Activated B cell treated with CpG ODN at 0.5 μM for 24 hours (primary cell): ENCODE data around the gene NUDT22. TPM values are rescaled to one million over a fixed set of nuclear protein-coding genes. Genes with fewer than 3 reads are reported as not detected.

Experiments used
- ATAC-seq: fragments of 200-7000 bp; cut with Tn5 transposase; one replicate; pipeline ENCODE4 v1.10.0; 2021; ENCODE audit warnings: low read depth, mild to moderate bottlenecking, moderate library complexity
- CTCF ChIA-PET: fragments of 350-600 bp; sonication (Branson Sonifier 250); formaldehyde crosslinking; loops from one replicate; lab custom pipeline; 2021; ENCODE audit warnings: antibody characterized with exemption; lab: Charles Lee
- POLR2A ChIA-PET: fragments of 350-600 bp; sonication (Branson Sonifier 250); formaldehyde crosslinking; loops from one replicate; lab custom pipeline; 2021; ENCODE audit warnings: antibody characterized with exemption; lab: Charles Lee
- DNase-seq: peaks from one replicate; pipeline ENCODE4 v3.0.0; 2022
- H3K27ac Mint-ChIP-seq: one replicate; pipeline ENCODE4 v1.8.0; 2020; ENCODE audit warnings: mixed read lengths
- H3K27me3 Mint-ChIP-seq: one replicate; pipeline ENCODE4 v1.8.0; 2021; ENCODE audit warnings: mixed read lengths
- H3K36me3 Mint-ChIP-seq: one replicate; pipeline ENCODE4 v1.8.0; 2021; ENCODE audit warnings: low read depth, mixed read lengths
- H3K4me1 Mint-ChIP-seq: one replicate; pipeline ENCODE4 v1.8.0; 2021; ENCODE audit warnings: mixed read lengths
- H3K4me3 Mint-ChIP-seq: one replicate; pipeline ENCODE4 v1.8.0; 2020; ENCODE audit warnings: mild to moderate bottlenecking, mixed read lengths
- H3K9me3 Mint-ChIP-seq: one replicate; pipeline ENCODE4 v1.8.0; 2020; ENCODE audit warnings: mixed read lengths
- intact Hi-C: fragments of 100-400 bp; cut with micrococcal nuclease; formaldehyde crosslinking; loops from one replicate; pipeline ENCODE4 v1.15.1; 2024
- total RNA-seq: library from RNA; stranded (reverse); gene quantifications from 2 replicates; pipeline ENCODE4 v1.2.3, GENCODE V29; 2022
- TF ChIP-seq, protein P1 (sequence below): fragments of 200-600 bp; IDR thresholded peaks from one replicate; pipeline ENCODE4 v1.8.0; 2022; ENCODE audit warnings: antibody characterized with exemption, mild to moderate bottlenecking

The NUDT22 gene
- total RNA-seq, 1 donor from 2014 or later, result 95.3 TPM

DNA sequence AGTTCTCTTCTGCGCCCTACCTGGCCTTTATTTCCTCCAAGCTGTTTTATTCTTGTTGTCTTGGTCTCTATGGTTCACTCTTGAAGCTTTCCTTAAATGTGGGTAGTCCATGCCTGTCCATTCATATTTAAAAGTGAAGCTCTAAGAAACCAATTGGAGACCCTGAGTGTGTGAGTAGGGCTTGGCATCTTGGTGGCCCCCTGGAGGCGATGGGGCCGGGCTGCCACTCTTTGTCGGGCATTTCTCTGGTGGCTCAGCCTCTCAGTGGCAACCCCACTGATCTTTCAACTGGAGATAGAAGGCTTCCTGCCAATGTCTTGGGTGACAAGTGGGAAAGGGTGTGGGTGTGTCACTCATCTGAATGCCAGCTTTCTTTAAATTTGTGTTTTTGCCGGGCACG, 9.2 kb upstream of the NUDT22 start:
- TF ChIP-seq, protein P1, sequence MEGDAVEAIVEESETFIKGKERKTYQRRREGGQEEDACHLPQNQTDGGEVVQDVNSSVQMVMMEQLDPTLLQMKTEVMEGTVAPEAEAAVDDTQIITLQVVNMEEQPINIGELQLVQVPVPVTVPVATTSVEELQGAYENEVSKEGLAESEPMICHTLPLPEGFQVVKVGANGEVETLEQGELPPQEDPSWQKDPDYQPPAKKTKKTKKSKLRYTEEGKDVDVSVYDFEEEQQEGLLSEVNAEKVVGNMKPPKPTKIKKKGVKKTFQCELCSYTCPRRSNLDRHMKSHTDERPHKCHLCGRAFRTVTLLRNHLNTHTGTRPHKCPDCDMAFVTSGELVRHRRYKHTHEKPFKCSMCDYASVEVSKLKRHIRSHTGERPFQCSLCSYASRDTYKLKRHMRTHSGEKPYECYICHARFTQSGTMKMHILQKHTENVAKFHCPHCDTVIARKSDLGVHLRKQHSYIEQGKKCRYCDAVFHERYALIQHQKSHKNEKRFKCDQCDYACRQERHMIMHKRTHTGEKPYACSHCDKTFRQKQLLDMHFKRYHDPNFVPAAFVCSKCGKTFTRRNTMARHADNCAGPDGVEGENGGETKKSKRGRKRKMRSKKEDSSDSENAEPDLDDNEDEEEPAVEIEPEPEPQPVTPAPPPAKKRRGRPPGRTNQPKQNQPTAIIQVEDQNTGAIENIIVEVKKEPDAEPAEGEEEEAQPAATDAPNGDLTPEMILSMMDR, result no peak
- no peaks in the 10 kb centered on the region for H3K9me3 Mint-ChIP-seq
- peak overlapping the region; percentile 46 for H3K27ac Mint-ChIP-seq
- POLR2A ChIA-PET, result interaction anchor here (0.7 to 6.3 kb wide), 6 partner anchors 9 to 101 kb away, joined by 3 to 37 read pairs (median 4); partner anchors contain the start of genes FERMT3, NUDT22, PRDX5 and TRPT1
- no peaks in the 10 kb centered on the region for H3K27me3 Mint-ChIP-seq
- peaks cover 63% of the 10 kb centered on the region for H3K36me3 Mint-ChIP-seq
- ATAC-seq (peak; percentile 23), DNase-seq (no peak)
- CTCF ChIA-PET, result interaction anchor here (1.1 to 3.5 kb wide), 3 partner anchors 9 to 86 kb away, joined by 3 to 29 read pairs (median 6); partner anchors contain the start of genes FERMT3, NUDT22 and TRPT1
- H3K4me1 Mint-ChIP-seq, result peaks cover 37% of the 10 kb centered on the region
- intact Hi-C loops, result no loop called here
- H3K4me3 Mint-ChIP-seq, result no peak overlapping the region

DNA sequence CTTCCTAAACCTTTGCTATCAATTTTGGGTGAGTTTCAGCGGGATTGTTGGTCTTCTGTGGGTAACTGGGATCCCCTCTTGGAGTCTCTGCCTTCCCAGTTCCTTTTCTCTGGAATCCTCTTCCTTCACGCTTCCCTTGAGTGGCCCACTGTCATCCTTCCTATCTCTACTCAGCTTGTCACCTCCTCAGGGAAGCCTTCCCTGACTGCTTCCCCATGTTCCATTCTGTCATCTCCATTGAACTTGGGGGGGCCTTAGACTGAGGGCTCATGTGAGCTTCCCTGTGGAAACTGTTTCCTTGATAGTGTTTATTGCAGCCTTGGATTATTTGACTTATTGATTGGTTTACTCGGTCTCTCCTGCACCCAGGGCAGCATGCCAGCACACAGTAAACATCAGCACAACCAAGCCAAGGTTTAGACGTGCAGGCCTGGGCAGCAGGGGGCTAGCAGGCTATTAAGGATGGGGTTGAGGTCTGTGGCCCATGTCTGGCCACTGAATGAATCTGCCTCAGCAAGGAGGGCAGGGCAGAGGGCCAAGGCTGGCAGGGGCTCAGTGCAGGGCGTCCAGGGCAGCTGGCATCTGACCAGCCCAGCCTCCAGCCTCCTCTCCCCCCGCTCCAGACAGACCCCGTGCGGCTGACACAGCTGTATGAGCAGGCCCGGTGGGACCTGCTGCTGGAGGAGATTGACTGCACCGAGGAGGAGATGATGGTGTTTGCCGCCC, 7.3 kb upstream of the NUDT22 start:
- Mint-ChIP-seq H3K36me3 (peaks cover 62% of the 10 kb centered on the region), H3K9me3 (no peaks in the 10 kb centered on the region), H3K27me3 (no peaks in the 10 kb centered on the region), H3K4me3 (no peak overlapping the region), H3K27ac (no peak overlapping the region), H3K4me1 (peaks cover 23% of the 10 kb centered on the region)
- ChIA-PET POLR2A (interaction anchor here (0.9 to 6.3 kb wide), 3 partner anchors 8 to 52 kb away, joined by 3 to 37 read pairs (median 6); partner anchors contain the start of gene FERMT3), CTCF (no interaction called here)
- TF ChIP-seq, protein P1, result no peak
- ATAC-seq (no peak), DNase-seq (no peak)
- intact Hi-C loops, result no loop called here

DNA sequence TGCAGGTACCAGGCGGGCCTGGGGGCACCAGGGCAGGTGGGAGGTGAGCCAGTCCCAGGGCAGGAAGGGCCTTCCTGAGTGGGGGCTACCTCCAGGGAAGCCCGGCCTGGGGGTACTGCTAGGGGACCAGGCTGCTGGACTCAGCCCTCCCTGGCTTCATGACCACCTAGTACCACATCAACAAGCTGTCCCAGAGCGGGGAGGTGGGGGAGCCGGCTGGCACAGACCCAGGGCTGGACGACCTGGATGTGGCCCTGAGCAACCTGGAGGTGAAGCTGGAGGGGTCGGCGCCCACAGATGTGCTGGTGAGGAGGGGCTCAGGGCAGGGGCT, 6.8 kb upstream of the NUDT22 start:
- H3K4me1 Mint-ChIP-seq, result peaks cover 18% of the 10 kb centered on the region

DNA sequence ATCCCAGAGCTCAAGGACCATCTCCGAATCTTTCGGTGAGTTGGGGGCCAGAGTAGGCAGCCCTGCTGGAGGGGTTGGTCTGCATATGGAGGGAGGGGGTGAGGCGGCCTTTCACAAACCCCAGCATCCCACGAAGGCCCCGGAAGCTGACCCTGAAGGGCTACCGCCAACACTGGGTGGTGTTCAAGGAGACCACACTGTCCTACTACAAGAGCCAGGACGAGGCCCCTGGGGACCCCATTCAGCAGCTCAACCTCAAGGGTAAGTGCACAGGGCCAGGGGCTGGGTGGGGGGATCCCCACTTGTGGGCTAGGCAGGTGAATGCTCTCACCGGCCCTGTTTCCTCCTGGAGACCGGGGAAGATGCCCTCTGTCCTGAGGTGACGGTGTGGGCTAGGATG, 6.3 kb upstream of the NUDT22 start:
- DNase-seq (no peak), ATAC-seq (no peak)
- ChIA-PET CTCF (no interaction called here), POLR2A (interaction anchor here (0.9 to 6.3 kb wide), 2 partner anchors 14 to 51 kb away, joined by 3 to 37 read pairs; partner anchors contain the start of gene FERMT3)
- no peaks in the 10 kb centered on the region for H3K9me3 Mint-ChIP-seq
- intact Hi-C loops, result no loop called here
- H3K27ac Mint-ChIP-seq, result no peak overlapping the region
- no peaks in the 10 kb centered on the region for H3K27me3 Mint-ChIP-seq
- TF ChIP-seq, protein P1, result no peak
- H3K4me1 Mint-ChIP-seq, result peaks cover 17% of the 10 kb centered on the region
- peaks cover 56% of the 10 kb centered on the region for H3K36me3 Mint-ChIP-seq
- H3K4me3 Mint-ChIP-seq, result no peak overlapping the region

More for the DNA sequence above, 6.8 kb upstream of the NUDT22 start:
- Mint-ChIP-seq H3K27me3 (no peaks in the 10 kb centered on the region), H3K27ac (no peak overlapping the region), H3K9me3 (no peaks in the 10 kb centered on the region), H3K36me3 (peaks cover 59% of the 10 kb centered on the region), H3K4me3 (no peak overlapping the region)
- intact Hi-C loops, result no loop called here
- POLR2A ChIA-PET, result interaction anchor here (0.9 to 6.3 kb wide), 3 partner anchors 8 to 52 kb away, joined by 3 to 37 read pairs (median 6); partner anchors contain the start of gene FERMT3
- TF ChIP-seq, protein P1, result no peak
- ATAC-seq, result no peak
- no peak for DNase-seq
- CTCF ChIA-PET, result no interaction called here

DNA sequence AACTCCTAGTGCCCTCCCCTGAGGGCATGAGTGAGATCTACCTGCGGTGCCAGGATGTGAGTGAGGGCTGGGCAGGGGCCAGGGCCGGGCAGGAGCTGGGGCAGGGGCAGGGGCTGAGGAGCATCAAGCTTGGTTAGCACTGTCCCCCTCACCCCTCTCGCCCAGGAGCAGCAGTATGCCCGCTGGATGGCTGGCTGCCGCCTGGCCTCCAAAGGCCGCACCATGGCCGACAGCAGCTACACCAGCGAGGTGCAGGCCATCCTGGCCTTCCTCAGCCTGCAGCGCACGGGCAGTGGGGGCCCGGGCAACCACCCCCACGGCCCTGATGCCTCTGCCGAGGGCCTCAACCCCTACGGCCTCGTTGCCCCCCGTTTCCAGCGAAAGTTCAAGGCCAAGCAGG, 5.8 kb upstream of the NUDT22 start:
- TF ChIP-seq, protein P1, result no peak
- intact Hi-C loops, result no loop called here
- DNase-seq (no peak), ATAC-seq (no peak)
- Mint-ChIP-seq H3K36me3 (peaks cover 51% of the 10 kb centered on the region), H3K9me3 (no peaks in the 10 kb centered on the region), H3K27ac (no peak overlapping the region), H3K4me1 (peaks cover 17% of the 10 kb centered on the region), H3K4me3 (no peak overlapping the region), H3K27me3 (no peaks in the 10 kb centered on the region)
- CTCF ChIA-PET, result no interaction called here
- POLR2A ChIA-PET, result no interaction called here
